GM23338 (cell line): ENCODE measurements around the gene MEF2A. TPM values are rescaled to one million over a fixed set of nuclear protein-coding genes. Genes with fewer than 3 reads are reported as not detected.

Source experiments
- ATAC-seq: fragments of 200-7000 bp; cut with Tn5 transposase; 3 replicates; pipeline ENCODE4 v1.9.1; 2020
- DNase-seq: peaks from one replicate; pipeline ENCODE4 v3.0.0-alpha.2; 2015; ENCODE audit warnings: low spot score
- H2AFZ ChIP-seq: fragments of 200-600 bp; sonication (generic); 2 replicates; pipeline ENCODE4 v1.8.0; 2016; ENCODE audit warnings: antibody characterized with exemption, mild to moderate bottlenecking, moderate library complexity
- H3F3A ChIP-seq: fragments of 200-600 bp; sonication (generic); replicated peaks from 2 replicates; pipeline ENCODE4 v1.8.0; 2017; ENCODE audit warnings: antibody characterized with exemption, mixed run types, low read depth
- H3K27ac ChIP-seq: fragments of 200-600 bp; sonication (generic); 2 replicates; pipeline ENCODE4 v1.6.1; 2016; ENCODE audit warnings: low read depth
- H3K27me3 ChIP-seq: fragments of 200-600 bp; sonication (generic); 2 replicates; pipeline ENCODE4 v1.8.0; 2016; ENCODE audit warnings: mild to moderate bottlenecking, mixed run types, moderate library complexity; ENCODE audit not compliant: insufficient read depth
- H3K36me3 ChIP-seq: fragments of 200-600 bp; sonication (generic); 2 replicates; pipeline ENCODE4 v1.8.0; 2016; ENCODE audit warnings: mild to moderate bottlenecking; ENCODE audit not compliant: insufficient read depth
- H3K4me1 ChIP-seq: fragments of 200-600 bp; sonication (generic); 2 replicates; pipeline ENCODE4 v1.8.0; 2016; ENCODE audit warnings: mild to moderate bottlenecking, moderate library complexity; ENCODE audit not compliant: insufficient read depth
- H3K4me2 ChIP-seq: fragments of 200-600 bp; sonication (generic); 2 replicates; pipeline ENCODE4 v1.7.1; 2017; ENCODE audit warnings: mixed run types
- H3K4me3 ChIP-seq: fragments of 200-600 bp; sonication (generic); 2 replicates; pipeline ENCODE4 v1.6.1; 2016; ENCODE audit warnings: mixed run types
- H3K79me2 ChIP-seq: fragments of 200-600 bp; sonication (generic); replicated peaks from 2 replicates; pipeline ENCODE4 v1.8.0; 2017; ENCODE audit warnings: mild to moderate bottlenecking; ENCODE audit not compliant: insufficient read depth
- H3K9me2 ChIP-seq: fragments of 200-600 bp; sonication (generic); 2 replicates; pipeline ENCODE4 v1.8.0; 2017; ENCODE audit not compliant: insufficient read depth
- H4K20me1 ChIP-seq: fragments of 200-600 bp; sonication (generic); replicated peaks from 2 replicates; pipeline ENCODE4 v1.8.0; 2017; ENCODE audit warnings: mild to moderate bottlenecking; ENCODE audit not compliant: insufficient read depth
- H3K27ac Mint-ChIP-seq: 2 replicates; pipeline ENCODE4 v1.8.0; 2020; ENCODE audit warnings: inconsistent platforms, mild to moderate bottlenecking, moderate library complexity, mixed read lengths
- H3K27me3 Mint-ChIP-seq: 3 replicates; pipeline ENCODE4 v1.8.0; 2022; ENCODE audit warnings: low read depth, mild to moderate bottlenecking, moderate library complexity, mixed read lengths, inconsistent platforms; ENCODE audit not compliant: insufficient read depth, poor library complexity
- H3K36me3 Mint-ChIP-seq: 3 replicates; pipeline ENCODE4 v1.8.0; 2021; ENCODE audit warnings: low read depth, mild to moderate bottlenecking, inconsistent platforms, moderate library complexity, mixed read lengths
- H3K4me1 Mint-ChIP-seq: 3 replicates; pipeline ENCODE4 v1.8.0; 2020; ENCODE audit warnings: mild to moderate bottlenecking, inconsistent platforms, mixed read lengths
- H3K4me3 Mint-ChIP-seq: 3 replicates; pipeline ENCODE4 v1.8.0; 2021; ENCODE audit warnings: moderate library complexity, mild to moderate bottlenecking, inconsistent platforms, mixed read lengths
- H3K9me3 Mint-ChIP-seq: 3 replicates; pipeline ENCODE4 v1.8.0; 2020; ENCODE audit warnings: moderate library complexity, mild to moderate bottlenecking, inconsistent platforms, mixed read lengths
- CREB1 ChIP-seq: fragments of 250-450 bp; sonication (Bioruptor Pico); IDR thresholded peaks from 2 replicates; pipeline ENCODE4 v1.5.0; 2020; ENCODE audit warnings: low read depth, mild to moderate bottlenecking, moderate library complexity
- EZH2 ChIP-seq: fragments of 200-600 bp; sonication (generic); IDR thresholded peaks from one replicate; pipeline ENCODE4 v1.8.0; 2017; ENCODE audit warnings: antibody characterized with exemption, mild to moderate bottlenecking, low read depth; ENCODE audit not compliant: unreplicated experiment
- ZNF462 ChIP-seq: fragments of 250-450 bp; sonication (Bioruptor Pico); IDR thresholded peaks from 2 replicates; pipeline ENCODE4 v1.5.0; 2020; ENCODE audit warnings: mild to moderate bottlenecking, moderate library complexity
- polyA plus RNA-seq: library from polyadenylated mRNA; unstranded; fragments of >200 nt; fragmentation: Nextera tagmentation; extraction: Ambion mirVana; gene quantifications from 2 replicates; pipeline ENCODE4 v1.2.1, GENCODE V29; 2016
- total RNA-seq: library from RNA; depleted of rRNA; stranded (reverse); fragments of >200 nt; shearing (Covaris generic); gene quantifications from 2 replicates; pipeline ENCODE4 v1.2.3, GENCODE V29; 2014
- TF ChIP-seq, protein P1 (sequence below): IDR thresholded peaks from one replicate; pipeline ENCODE4 v1.6.1; 2018; ENCODE audit warnings: antibody characterized with exemption; ENCODE audit not compliant: unreplicated experiment

The MEF2A gene
- total and polyA plus RNA-seq, 2 experiments from 2014 or later: 20.3 to 42.3 TPM

DNA sequence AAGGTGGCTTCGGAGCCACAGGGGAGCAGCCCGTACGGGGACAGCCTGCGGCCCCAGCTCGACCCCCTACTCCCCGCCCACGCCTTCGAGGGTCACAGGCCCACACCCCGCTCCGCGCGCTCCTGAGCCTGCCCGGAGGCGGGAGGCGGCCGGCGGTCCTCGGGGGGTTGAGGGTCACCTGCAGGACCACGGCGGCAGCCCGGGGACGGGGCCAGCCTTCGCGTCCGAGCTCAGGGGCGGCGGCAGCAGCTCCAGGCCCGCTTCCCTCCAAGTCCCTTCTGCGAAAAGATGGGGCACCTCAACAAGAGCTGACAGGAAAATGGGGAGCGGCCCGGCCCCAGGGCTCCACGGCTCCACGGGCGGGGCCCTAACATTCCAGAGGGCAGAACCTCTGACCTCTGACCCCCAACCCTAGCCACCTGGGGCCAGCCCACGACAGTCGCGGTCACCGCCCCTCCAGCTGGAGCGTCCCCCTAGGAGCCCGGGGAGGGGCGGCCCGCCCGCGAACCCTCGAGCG, 167.0 kb downstream of the MEF2A start:
- Histone ChIP-seq H2AFZ (no peak overlapping the region; the same call in 1 of the 2 replicates), H3K79me2 (peaks cover 6% of the 10 kb centered on the region), H3F3A (0 out of 2 replicates have a peak, but pooled peaks cover 3% of the 10 kb centered on the region), H3K4me1 (peaks cover 23% of the 10 kb centered on the region), H3K4me3 (peak overlapping the region; percentile 80), H3K9me2 (no peaks in the 10 kb centered on the region), H3K27me3 (peaks cover 9% of the 10 kb centered on the region), H3K36me3 (0 out of 2 replicates have a peak, but pooled peaks cover 3% of the 10 kb centered on the region), H3K27ac (no peak overlapping the region), H4K20me1 (no peaks in the 10 kb centered on the region; the same call in none of the 2 replicates), H3K4me2 (peak overlapping the region; percentile 98)
- Mint-ChIP-seq H3K36me3 (peaks cover 15% of the 10 kb centered on the region; the same call in 2 of the 3 replicates), H3K27me3 (peaks cover 8% of the 10 kb centered on the region), H3K27ac (no peak overlapping the region), H3K9me3 (no peaks in the 10 kb centered on the region), H3K4me1 (peaks cover 26% of the 10 kb centered on the region), H3K4me3 (peak overlapping the region; percentile 82)
- DNase-seq (peak; percentile 59), ATAC-seq (peak; percentile 18)
- no peak for TF ChIP-seq CREB1 (CRISPR knock-in tag)
- TF ChIP-seq EZH2: no peak
- no peak for TF ChIP-seq ZNF462 (CRISPR knock-in tag)
- TF ChIP-seq, protein P1, sequence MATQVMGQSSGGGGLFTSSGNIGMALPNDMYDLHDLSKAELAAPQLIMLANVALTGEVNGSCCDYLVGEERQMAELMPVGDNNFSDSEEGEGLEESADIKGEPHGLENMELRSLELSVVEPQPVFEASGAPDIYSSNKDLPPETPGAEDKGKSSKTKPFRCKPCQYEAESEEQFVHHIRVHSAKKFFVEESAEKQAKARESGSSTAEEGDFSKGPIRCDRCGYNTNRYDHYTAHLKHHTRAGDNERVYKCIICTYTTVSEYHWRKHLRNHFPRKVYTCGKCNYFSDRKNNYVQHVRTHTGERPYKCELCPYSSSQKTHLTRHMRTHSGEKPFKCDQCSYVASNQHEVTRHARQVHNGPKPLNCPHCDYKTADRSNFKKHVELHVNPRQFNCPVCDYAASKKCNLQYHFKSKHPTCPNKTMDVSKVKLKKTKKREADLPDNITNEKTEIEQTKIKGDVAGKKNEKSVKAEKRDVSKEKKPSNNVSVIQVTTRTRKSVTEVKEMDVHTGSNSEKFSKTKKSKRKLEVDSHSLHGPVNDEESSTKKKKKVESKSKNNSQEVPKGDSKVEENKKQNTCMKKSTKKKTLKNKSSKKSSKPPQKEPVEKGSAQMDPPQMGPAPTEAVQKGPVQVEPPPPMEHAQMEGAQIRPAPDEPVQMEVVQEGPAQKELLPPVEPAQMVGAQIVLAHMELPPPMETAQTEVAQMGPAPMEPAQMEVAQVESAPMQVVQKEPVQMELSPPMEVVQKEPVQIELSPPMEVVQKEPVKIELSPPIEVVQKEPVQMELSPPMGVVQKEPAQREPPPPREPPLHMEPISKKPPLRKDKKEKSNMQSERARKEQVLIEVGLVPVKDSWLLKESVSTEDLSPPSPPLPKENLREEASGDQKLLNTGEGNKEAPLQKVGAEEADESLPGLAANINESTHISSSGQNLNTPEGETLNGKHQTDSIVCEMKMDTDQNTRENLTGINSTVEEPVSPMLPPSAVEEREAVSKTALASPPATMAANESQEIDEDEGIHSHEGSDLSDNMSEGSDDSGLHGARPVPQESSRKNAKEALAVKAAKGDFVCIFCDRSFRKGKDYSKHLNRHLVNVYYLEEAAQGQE: no peak
